Measurements from ENCODE around the gene ZNF746. TPM values are rescaled to one million over a fixed set of nuclear protein-coding genes. Genes with fewer than 3 reads are reported as not detected.
"Not testable (repeated sequence)": the region's sequence is repeated elsewhere in the genome, so short reads cannot be mapped to it uniquely, and the experiment has no call there.

The ZNF746 gene
- total RNA-seq (2014; rRNA removed; shearing (Covaris generic)), result 7.0 and 8.7 TPM in 2 replicates

DNA sequence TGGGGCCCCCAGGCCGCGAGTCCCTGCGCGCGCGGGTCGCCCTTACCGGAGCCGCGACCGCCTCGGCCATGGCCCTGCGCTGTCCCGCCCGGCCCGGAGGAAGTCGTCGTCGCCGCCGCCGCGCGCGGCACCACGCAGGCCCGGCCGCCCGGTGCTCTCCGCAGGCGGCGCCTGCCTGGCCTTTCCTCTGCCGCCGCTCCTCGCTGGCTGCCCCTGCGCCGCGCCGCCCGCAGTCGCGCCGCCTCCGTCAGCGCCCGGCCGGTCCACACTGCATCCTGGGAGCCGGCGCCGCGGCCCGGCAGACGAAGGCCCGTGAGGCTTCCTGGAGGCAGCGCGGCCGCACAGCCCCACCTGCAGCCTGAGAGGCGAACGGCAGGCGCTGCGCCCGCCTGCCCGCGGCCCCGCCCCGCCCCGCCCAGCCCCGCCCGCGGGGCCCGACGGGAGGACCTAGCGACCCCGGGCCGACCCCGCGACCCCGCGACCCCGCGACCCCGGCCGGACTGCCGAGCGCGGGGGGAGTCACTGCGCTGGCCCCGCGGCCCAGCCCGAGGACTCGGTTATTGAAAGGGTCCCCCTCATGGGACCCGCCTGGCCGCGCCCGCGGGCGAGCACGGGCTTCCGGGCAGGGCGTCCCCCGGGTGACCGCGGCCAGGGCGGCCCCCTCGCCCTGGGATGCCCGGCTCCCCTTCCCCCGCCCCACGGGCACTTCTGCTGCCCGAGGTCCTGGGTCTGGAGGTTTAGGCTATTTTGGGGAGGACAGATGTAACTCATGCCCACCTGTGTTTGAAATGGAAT lies at the start of gene ZNF746:
TSS of gene ZNF746 (minus strand) at position 343 of the 795 bp plus-strand sequence. CDS start at position 70, 273 bp downstream.
- DNase-seq (ENCODE audit: low read depth), result peak; percentile 82

DNA sequence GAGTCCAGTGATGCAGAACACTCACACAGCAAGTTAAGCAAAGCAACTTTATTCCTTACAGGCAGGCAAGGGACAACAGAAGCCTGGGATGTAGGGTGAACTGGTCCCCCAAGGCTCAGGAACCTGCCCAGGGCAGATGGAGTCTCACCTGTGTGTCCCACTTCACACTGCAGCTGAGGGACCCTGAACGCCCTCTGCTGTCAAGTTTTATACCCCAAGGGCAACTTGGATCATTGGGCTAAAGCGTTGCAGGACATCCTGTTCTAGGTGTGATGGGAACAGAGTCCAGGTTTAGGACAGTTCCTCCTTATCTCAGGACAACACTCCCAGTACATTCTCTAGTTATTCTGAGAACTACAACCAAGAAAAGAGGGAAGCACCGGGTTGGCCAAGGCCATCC lies 49.5 kb upstream of the ZNF746 start:
- DNase-seq (ENCODE audit: low read depth), result no peak

DNA sequence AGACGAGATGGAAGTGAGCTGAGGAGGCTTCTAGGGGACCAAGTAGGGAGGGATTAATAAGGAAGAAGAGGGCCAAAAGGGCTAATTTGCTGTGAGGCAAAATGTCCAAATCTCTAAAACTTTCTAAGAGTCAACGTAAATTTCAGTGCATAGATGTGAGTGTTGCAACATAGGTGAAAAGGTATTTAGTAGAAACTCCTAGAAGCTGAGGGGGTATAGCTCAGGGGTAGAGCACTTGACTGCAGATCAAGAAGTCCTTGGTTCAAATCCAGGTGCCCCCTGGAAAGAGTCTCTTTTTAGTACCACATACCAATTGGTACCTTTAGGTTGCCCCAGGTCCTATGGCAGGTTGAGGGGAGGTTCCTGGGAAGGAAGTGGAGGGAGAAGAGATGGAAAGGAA lies 48.7 kb upstream of the ZNF746 start:
- no peak for DNase-seq (ENCODE audit: low read depth)

DNA sequence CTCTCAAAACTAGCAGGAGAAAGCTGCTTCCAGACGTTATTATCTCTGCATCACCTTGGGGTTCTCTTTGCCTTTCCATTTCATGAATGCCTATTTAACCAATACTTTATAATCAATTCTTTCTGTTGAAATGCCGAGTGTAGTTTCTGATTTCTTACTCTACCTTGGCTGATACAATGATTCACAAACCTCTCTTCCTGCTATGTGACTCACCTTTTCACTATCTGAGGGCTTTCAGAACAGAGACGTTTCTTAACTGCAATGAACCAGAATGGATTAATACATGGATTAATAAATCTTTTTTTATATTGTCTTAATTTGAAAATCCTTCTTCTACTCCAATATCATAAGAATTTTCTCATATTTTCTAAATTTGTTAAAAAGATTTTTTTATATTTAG lies 46.4 kb upstream of the ZNF746 start:
- DNase-seq (ENCODE audit: low read depth), result no peak

DNA sequence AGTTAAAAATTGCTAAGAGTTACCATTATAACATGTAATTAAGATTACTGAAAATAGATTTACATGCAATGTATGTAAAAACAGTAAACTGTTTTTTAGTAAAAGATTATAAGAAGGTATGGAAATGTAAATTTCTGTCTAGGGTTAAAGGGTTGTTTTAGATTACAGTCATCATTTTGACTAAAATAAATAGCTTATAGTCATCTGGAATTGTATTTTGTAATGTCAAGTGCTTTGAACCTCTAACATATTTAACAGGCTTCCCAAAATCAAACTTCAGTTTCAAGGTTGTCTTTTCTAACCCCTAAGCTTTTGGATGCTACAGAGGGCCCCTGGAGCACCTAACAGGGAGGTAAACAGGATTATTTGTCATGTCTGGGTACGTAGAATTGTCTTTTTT lies 35.0 kb upstream of the ZNF746 start:
- DNase-seq (ENCODE audit: low read depth), result no peak

DNA sequence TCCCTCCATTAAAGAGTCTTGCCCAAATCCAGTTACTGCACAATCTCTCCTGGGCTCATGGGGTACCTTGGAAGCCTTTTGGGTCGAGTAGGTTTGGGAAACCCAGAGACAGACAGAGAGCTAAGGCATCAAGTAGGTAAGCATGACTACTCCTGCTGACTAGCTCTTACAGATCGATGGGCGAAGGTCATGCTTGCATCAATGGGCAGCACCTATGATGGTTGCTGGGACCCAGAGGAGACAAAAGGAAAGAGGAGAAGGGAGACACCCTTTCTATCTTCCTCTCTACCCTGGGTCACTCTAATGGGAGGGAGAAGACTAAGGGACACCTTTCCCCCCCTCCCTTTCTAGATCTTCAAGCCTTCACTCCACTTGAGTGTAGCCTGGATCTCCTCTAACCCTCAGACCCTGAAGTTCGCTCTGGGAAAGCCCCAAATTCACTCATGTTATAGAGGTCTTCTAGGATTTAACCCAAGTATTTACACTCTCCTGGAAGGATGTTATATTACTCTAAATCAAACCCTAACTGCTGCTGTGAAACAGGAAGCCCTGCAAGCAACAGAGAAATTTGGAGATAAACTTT lies 31.6 kb upstream of the ZNF746 start:
- DNase-seq (ENCODE audit: low read depth), result no peak

DNA sequence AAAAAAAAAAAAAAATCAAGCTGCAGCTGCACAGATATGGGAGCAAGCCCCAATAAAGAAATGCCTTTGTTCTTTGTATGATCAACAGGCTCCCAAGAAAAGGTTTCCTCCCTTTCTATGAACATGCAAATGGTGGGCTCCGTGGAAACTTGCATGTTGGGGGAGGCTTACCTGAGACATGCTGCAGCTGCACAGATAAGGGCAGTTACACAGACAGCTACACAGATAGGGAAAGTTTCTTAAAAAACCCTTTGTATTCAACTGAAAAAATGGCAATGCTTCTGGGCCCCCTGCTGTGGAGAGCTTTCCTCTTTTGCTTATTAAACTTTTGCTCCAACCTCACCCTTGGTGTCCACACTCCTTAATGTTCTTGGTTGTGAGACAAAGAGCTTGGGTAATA lies 29.8 kb upstream of the ZNF746 start:
- no peak for DNase-seq (ENCODE audit: low read depth)

DNA sequence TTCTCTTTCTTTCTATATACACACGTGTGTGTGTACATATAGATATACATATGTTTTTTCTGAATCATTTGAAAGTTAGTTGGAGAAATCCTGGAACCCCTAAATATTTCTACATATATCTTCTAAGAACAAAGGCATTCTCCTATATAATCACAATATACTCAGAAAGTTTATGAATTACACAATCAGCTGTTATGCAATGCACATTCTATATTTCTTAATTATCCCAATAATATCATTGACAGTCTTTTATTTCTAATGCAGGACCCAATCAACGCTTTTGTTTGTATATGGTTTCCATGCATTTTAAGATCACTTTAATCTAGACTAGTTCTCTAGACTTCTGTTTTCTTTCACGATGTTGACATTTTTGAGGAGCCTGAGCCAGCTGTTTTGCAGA lies 27.7 kb upstream of the ZNF746 start:
- no peak for DNase-seq (ENCODE audit: low read depth)

DNA sequence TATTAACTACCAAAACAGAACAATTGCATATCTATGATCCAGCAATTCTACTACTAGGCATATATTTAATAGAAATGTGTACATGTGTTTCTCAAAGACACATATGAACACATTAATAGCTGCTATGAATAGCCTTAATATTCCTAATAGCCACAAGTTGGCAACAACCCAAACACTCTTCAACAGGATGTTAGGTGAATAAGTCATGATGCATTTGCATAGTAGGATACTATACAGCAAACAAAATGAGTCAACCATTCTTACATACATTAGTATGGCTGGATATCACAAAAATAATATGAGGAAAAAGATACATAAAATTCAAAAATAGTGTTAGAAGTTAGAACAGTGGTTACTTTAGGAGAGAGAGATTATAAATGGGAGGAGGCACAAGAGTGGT lies 26.8 kb upstream of the ZNF746 start:
- no peak for DNase-seq (ENCODE audit: low read depth)

DNA sequence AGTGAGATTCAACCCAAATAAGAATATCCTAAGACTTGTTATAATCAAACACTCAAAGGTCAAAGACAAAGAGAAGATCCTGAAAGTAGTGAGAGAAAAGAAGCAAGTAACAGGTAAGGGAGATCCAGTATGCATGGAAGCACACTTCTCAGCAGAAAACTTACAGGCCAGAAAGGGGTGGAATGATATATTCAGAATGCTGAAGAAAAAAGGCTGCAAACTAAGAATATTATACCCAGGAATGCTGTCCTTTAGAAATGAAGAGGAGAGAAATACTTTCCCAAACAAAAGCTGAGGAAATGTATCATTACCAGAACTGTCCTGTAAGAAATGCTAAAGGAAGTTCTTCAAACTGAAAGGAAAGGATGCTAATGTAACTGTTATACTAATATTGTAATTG lies 12.6 kb upstream of the ZNF746 start:
- DNase-seq (ENCODE audit: low read depth), result no peak

DNA sequence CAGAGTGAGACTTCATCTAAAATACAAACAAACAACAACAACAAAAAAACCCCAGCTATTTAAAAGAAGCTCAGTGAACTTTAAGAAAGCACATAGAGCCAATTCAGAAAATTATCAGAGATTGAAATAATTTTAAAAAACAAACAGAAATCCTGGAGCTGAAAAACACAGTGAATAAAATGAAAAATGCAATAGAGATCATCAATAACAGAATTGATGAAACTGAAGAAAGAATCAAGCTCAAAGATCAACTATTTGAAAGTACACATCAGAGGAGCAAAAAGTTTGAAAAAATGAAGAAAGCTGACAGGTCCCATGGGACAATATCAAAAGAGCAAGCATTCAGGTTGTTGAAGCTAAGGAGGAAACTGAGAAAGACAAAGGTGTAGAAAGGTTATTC lies 12.2 kb upstream of the ZNF746 start:
- DNase-seq (ENCODE audit: low read depth), result no peak

DNA sequence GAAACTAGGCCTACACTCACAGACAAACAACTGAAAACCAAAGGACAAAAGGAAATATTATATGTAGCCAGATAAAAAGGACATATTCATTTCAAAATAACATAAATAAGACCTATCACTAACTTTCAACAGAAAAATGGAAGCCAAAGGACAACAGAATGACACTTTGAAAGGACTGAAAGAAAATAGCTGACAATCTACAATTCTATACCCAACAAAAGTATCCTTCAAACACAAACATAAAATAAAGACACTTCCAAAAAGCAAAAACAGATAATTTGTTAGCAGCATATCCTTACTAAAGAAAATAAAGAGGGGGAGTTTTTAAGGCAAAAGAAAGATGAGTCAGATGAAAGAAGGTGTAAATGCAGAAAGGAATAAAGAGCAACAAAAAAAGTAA lies 7.9 kb upstream of the ZNF746 start:
- no peak for DNase-seq (ENCODE audit: low read depth)

DNA sequence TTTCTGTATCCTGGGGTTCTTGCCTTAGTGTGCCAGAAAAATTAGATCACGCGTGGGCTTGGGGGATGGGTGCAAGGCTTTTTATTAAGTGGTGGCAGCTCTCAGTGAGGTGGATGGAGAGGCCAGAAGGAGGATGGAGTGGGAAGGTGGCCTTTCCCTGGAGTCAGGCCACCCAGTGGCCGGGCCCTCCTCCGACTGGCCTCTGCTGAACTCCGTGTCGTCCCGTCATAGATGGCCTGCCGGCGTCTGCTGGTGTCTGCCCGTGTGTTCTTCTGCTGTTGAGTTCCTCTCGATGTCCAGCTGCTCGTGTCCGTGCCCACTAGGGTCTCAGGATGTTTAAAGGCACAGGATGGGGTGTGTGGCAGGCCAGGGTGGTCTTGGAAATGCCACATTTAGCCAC lies 4.0 kb upstream of the ZNF746 start:
- no peak for DNase-seq (ENCODE audit: low read depth)

DNA sequence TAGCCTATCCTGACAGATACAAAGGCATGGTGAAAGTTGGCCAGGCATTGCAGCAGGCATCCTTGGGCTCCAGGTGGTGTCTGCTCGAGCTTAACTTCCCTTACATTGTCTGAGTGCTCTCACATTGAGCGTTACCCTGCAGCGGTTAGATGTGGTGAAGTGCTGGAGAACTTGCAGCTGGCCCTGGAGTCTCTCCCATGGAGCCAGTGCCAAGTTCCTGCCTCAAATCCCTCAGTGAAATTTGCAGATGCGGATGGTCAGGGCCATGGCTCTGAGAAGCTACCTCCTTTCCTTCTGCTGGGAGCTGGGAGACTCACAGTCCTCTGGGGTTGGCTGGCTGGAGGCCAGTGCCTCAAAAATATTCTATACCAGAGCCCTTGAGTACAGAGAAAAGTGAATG lies 3.3 kb upstream of the ZNF746 start:
- no peak for DNase-seq (ENCODE audit: low read depth)

DNA sequence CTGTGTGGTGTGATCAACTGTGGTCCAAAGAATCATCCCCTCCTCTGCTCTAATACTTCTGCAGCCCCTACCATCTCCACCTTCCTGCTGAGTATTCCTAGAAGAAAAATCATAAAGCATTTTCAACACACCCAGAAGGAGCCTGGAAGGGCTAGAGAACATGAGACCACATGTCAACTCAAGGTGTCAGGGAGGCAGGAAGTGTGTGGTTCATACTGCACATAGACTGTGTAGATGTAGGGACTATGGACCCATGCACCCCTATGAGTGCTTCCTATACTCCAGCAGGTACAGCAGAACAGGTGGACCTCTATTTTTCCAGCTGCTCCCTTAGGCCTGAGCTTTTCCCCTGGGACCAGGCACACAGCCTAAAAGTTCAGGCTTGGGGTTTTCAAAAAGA lies 2.6 kb upstream of the ZNF746 start:
- no peak for DNase-seq (ENCODE audit: low read depth)

DNA sequence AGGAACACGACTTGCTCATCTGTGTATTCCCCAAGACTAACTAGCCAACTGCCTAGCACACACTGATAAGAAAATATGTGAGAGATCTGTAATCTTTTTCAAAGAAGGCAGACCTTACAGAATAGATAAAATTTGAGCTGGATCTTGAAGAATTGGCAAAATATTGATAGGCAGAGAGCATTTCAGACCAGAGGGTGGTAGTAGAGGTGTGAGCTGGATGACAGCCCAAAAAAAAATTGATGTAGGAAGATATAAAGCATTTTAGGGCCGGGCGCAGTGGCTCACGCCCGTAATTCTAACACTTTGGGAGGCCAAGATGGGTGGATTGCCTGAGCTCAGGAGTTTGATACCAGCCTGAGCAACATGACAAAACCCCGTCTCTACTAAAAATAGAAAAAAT lies 1.2 kb upstream of the ZNF746 start:
- DNase-seq (ENCODE audit: low read depth), result no peak

DNA sequence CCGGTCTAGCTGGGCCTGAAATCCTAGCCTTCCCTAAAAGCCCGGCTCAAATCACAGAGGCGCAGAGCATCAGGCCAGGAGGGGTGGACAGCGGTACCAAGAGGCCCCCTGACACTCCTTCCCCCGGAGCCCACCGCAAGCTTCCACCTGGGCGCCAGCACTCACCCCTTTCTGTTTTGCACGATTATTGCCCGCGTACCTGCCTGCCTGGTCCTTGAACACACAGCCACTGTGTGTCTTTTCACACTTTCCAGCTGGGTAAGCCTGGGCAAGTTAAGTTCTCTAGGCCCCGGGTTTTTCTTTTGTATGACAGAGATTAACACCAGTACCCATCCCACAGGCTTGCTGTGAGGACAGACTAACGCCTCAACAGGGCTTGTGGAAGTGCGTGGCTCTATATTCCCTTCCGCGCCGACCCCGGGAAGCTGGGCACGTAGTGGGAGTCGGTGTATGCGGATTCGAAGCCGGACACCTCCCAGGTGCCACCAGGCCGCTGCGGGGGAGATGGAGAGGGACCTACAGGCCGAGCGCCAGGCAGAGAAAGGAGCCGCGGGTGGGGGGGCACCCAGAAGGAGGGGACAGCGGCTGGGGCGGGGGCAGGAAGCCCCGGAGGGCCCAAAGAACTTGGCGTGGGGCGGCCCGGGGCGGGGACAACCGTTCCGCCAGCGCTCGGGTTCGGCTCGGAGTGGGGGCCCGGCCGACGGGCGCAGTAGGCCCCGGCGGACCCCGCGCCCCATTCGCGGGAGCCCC lies 792 bp downstream of the ZNF746 start:
- peak; percentile 48 for DNase-seq (ENCODE audit: low read depth)

DNA sequence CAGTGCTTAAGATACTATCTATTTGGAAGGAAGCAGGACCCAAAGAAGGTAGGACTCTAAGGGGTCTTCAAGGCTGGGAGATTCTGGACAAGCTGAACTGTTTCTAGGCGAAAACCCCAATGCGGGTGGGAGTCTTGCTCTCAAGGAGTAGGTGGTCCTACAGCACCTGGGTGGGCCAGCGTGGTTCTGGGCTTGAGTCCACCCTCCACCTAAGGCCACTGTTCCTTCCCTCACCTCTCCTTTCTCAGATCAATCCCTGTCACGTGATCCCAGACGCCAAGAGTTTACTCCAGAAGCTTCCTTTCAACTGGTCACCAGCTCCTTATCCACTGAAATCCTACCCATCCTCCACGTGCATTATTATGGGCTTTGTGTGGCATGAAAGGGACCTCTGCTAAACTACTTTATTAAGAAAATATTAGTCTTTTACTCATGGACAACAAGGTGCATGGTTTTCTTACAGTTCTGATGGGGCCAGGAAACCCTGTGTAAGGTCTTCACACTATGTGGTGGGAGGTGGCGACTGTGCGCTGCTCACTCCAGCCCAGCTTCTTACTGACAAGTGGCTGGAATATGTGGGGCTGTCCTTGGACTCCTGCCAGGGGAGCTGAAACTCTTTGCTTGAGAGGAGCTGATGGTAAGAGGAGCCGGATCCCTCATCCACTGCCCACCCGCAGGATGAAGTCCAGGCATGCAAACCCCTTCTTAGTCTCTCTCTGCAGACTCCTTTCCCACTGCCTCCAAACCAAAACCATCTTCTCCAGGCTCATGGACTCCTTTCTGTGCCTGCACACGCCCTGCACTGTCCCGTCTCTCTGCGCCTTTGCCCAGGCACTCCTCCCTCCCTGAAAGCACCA lies 1.6 kb downstream of the ZNF746 start:
- peak; percentile 78 for DNase-seq (ENCODE audit: low read depth)

DNA sequence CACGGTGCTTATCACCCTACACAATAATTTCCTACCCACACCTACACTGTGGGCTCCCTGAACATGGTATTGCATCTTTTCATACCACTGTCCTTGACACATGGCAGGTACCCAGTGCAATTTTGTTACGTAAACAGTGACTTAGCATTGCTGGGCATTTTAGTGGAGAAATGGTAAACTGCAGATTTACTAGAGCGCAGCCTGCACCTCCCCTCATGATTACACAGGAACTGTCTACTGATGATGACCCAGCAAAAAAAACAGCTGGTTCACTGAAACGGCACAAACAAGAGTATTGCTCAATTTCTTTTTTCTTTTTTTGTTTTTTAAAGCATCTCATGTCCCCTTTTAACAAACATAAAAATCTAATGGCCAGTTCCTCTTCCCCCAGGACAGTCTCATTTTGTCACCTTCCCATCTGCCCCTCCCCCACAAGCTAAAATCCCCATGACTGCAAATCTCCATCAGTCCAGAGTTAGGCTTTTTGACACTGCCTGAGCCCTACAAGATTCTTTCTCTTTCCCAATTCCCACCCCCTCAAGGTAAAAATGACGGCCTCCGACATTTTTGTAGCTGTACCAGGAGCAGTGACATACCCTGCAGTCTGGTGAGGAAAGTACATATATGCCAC lies 2.8 kb downstream of the ZNF746 start:
- no peak for DNase-seq (ENCODE audit: low read depth)

DNA sequence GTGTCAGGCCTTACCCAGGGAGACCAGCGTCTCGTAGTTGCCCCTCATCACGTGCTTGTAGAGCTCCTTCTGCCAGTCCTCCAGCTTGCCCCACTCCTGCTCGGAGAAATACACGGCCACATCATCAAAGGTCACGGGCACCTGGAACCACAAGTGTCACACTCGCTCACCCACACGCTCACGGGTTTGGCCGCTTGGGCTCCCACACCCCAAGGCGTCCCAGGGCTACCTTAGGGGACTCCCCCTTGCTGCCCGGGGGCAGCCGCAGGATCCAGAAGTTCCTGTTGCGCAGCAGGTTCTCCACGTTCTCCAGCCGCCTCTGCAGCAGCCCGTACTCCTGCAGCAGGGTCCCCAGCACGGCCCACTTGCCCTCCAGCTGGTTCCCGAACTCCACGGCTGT lies 3.6 kb downstream of the ZNF746 start:
- not testable (repeated sequence) for DNase-seq (ENCODE audit: low read depth)

DNA sequence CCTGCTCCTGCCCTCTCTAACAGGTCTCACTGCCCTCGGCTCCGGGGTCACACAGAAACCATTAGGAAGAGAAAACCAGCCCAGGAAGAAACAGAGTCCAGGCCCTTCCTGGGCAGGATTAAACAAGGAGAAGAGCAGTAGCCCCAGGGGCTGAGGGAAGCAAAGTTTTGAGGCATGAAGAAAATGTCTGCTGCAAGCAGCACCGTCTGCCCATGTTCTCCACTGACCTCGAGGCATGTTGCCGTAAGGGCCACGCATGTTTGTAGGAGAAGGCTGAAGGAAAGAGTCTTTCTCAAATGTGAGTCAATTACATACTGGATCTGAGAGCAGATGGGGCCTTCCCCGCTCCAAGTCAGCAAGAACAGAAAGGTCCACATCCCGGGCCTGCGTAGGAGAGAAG lies 4.2 kb downstream of the ZNF746 start:
- DNase-seq (ENCODE audit: low read depth), result no peak
